CD14-positive monocyte (primary cell): ENCODE measurements around the gene PBX3. TPM values are rescaled to one million over a fixed set of nuclear protein-coding genes. Genes with fewer than 3 reads are reported as not detected.

Experiments used
- DNase-seq, 3 donors: peaks; one replicate each; pipeline ENCODE4 v3.0.0-alpha.2; 2011 to 2022
- H2AFZ ChIP-seq: 2 replicates; pipeline ENCODE4 v1.6.0; 2012; ENCODE audit warnings: mild to moderate bottlenecking, low read depth, low read length, inconsistent platforms; ENCODE audit not compliant: insufficient read depth, poor library complexity, severe bottlenecking
- H3K27ac ChIP-seq, 2 donors: 1 replicate in 1 of 2; 2 replicates in 1 of 2; pipeline ENCODE4 v1.5.1; 2012 to 2013; ENCODE audit warnings: low read length in 2 of 2, control low read depth in 1 of 2, inconsistent platforms in 1 of 2, low read depth in 1 of 2, mild to moderate bottlenecking in 1 of 2
- H3K27me3 ChIP-seq, 2 donors: one replicate each; pipeline versions ENCODE4 v1.6.0 to v1.6.1; 2011 to 2013; ENCODE audit warnings: low read length in 2 of 2; ENCODE audit not compliant: control insufficient read depth in 2 of 2, insufficient read depth in 2 of 2
- H3K36me3 ChIP-seq, 2 donors: replicated peaks in 1 of 2; 1 replicate in 1 of 2; 2 replicates in 1 of 2; pipeline versions ENCODE4 v1.5.1 to v1.6.1; 2012 to 2013; ENCODE audit warnings: low read length in 2 of 2, control low read depth in 1 of 2, inconsistent platforms in 1 of 2, mild to moderate bottlenecking in 1 of 2; ENCODE audit not compliant: insufficient read depth in 2 of 2, control insufficient read depth in 1 of 2
- H3K4me1 ChIP-seq, 2 donors: 1 replicate in 1 of 2; 2 replicates in 1 of 2; pipeline versions ENCODE4 v1.5.1 to v1.6.1; 2012 to 2013; ENCODE audit warnings: low read length in 2 of 2, control low read depth in 1 of 2, inconsistent platforms in 1 of 2, mild to moderate bottlenecking in 1 of 2, moderate library complexity in 1 of 2; ENCODE audit not compliant: insufficient read depth in 2 of 2, control insufficient read depth in 1 of 2
- H3K4me2 ChIP-seq: replicated peaks from 2 replicates; pipeline ENCODE3; 2012; ENCODE audit warnings: low read length, moderate library complexity, mild to moderate bottlenecking; ENCODE audit not compliant: poor library complexity, severe bottlenecking; ENCODE audit errors: extremely low read depth
- H3K4me3 ChIP-seq, 3 experiments: fragments of 200-600 bp in 1 of 3; sonication (generic) in 1 of 3; replicated peaks in 1 of 3; 1 replicate in 2 of 3; 2 replicates in 1 of 3; pipeline ENCODE4 v1.5.1; 2011 to 2013; ENCODE audit warnings: low read length in 3 of 3, mild to moderate bottlenecking in 3 of 3, control low read depth in 2 of 3, low read depth in 2 of 3, inconsistent platforms in 1 of 3, moderate library complexity in 1 of 3
- H3K79me2 ChIP-seq: 2 replicates; pipeline ENCODE4 v1.6.0; 2012; ENCODE audit warnings: mild to moderate bottlenecking, control low read depth, inconsistent platforms, low read length, moderate library complexity; ENCODE audit not compliant: insufficient read depth
- H3K9ac ChIP-seq: 2 replicates; pipeline ENCODE4 v1.6.0; 2017; ENCODE audit warnings: low read length, mild to moderate bottlenecking; ENCODE audit not compliant: insufficient read depth, poor library complexity, severe bottlenecking
- H3K9me3 ChIP-seq, 2 donors: replicated peaks in 1 of 2; 1 replicate in 1 of 2; 2 replicates in 1 of 2; pipeline versions ENCODE4 v1.5.1 to v1.6.1; 2012 to 2013; ENCODE audit warnings: low read length in 2 of 2, control low read depth in 1 of 2; ENCODE audit not compliant: control insufficient read depth in 1 of 2, insufficient read depth in 1 of 2
- H4K20me1 ChIP-seq: 2 replicates; pipeline ENCODE4 v1.6.0; 2012; ENCODE audit warnings: mild to moderate bottlenecking, low read length, control low read depth, moderate library complexity; ENCODE audit not compliant: insufficient read depth
- H3K27ac Mint-ChIP-seq, 7 donors: one replicate each; pipeline ENCODE4 v1.8.0; 2020; ENCODE audit warnings: mild to moderate bottlenecking in 7 of 7, mixed read lengths in 7 of 7, moderate library complexity in 6 of 7, inconsistent platforms in 2 of 7
- H3K27me3 Mint-ChIP-seq, 3 donors: one replicate each; pipeline ENCODE4 v1.8.0; 2021 to 2022; ENCODE audit warnings: low read depth in 3 of 3, mild to moderate bottlenecking in 3 of 3, mixed read lengths in 3 of 3, moderate library complexity in 3 of 3, inconsistent platforms in 1 of 3
- H3K36me3 Mint-ChIP-seq, 2 donors: one replicate each; pipeline ENCODE4 v1.8.0; 2020; ENCODE audit warnings: mixed read lengths in 2 of 2, inconsistent platforms in 1 of 2, mild to moderate bottlenecking in 1 of 2
- H3K4me1 Mint-ChIP-seq: one replicate; pipeline ENCODE4 v1.8.0; 2020; ENCODE audit warnings: mild to moderate bottlenecking, mixed read lengths
- H3K4me3 Mint-ChIP-seq, 2 donors: one replicate each; pipeline ENCODE4 v1.8.0; 2020; ENCODE audit warnings: mild to moderate bottlenecking in 2 of 2, mixed read lengths in 2 of 2, moderate library complexity in 1 of 2
- H3K9me3 Mint-ChIP-seq, 7 donors: one replicate each; pipeline ENCODE4 v1.8.0; 2020 to 2022; ENCODE audit warnings: mixed read lengths in 7 of 7, mild to moderate bottlenecking in 6 of 7, moderate library complexity in 6 of 7, inconsistent platforms in 2 of 7
- CTCF ChIP-seq: fragments of 200-600 bp; IDR thresholded peaks from one replicate; pipeline ENCODE4 v1.8.0; 2022; ENCODE audit warnings: antibody characterized with exemption, mild to moderate bottlenecking
- WGBS: methylation state at CpG from one replicate; pipeline ENCODE4 v1.1.5; 2013; ENCODE audit warnings: missing lambda C conversion rate; ENCODE audit not compliant: insufficient coverage; 5-methylcytosine and 5-hydroxymethylcytosine counted together
- intact Hi-C, 2 donors: fragments of 100-400 bp; cut with micrococcal nuclease; formaldehyde crosslinking; loops; one replicate each; pipeline versions ENCODE4 v1.15.0 to v1.15.1; 2023
- polyA plus RNA-seq, 3 donors: library from polyadenylated mRNA; depleted of rRNA in 1 of 3; unstranded in 2 of 3; stranded (reverse) in 1 of 3; fragments of 300-500 nt in 2 of 3; fragments of >200 nt in 1 of 3; fragmentation: Illumina TruSeq in 2 of 3; gene quantifications; 1 replicate in 2 of 3; 2 replicates in 1 of 3; pipeline ENCODE4 v1.2.3, GENCODE V29; 2012 to 2021

The PBX3 gene
- polyA plus RNA-seq, 3 donors = 6.6 to 22.7 (median 7.1) TPM

- intact Hi-C loops = no loop called here
- H2AFZ ChIP-seq = no peak overlapping the region
- H3K36me3 ChIP-seq = no peaks in the 10 kb centered on the region
- H3K4me2 ChIP-seq = no peak overlapping the region
- Mint-ChIP-seq H3K4me1 (peaks cover 47% of the 10 kb centered on the region), H3K27ac (no peak overlapping the region), H3K4me3 (no peak overlapping the region), H3K36me3 (peaks cover 0 to 6% of the 10 kb centered on the region in 2 donors), H3K9me3 (peaks cover 0 to 3% (median 0%) of the 10 kb centered on the region in 7 donors), H3K27me3 (no peaks in the 10 kb centered on the region)
- peaks cover 3% of the 10 kb centered on the region for H4K20me1 ChIP-seq
- H3K9ac ChIP-seq = no peak overlapping the region
- H3K27me3 ChIP-seq = no peaks in the 10 kb centered on the region
- H3K79me2 ChIP-seq = peaks cover 44% of the 10 kb centered on the region
- 100% methylated on average over 1 of the region's 1 CpG for WGBS
- H3K4me3 ChIP-seq = no peak overlapping the region
- no peaks in the 10 kb centered on the region for H3K9me3 ChIP-seq
- no peak for DNase-seq
- no peak overlapping the region for H3K27ac ChIP-seq
- no peak for TF ChIP-seq CTCF
- H3K4me1 ChIP-seq = peaks cover 14 to 27% of the 10 kb centered on the region in 2 donors
Observed at GRCh38 chr9:125842242-125842641, 95.1 kb downstream of the PBX3 start.

- TF ChIP-seq CTCF = no peak
Observed at GRCh38 chr9:125843646-125844045, 96.5 kb downstream of the PBX3 start.

More at GRCh38 chr9:125843646-125844045, 96.5 kb downstream of the PBX3 start:
- peaks cover 45% of the 10 kb centered on the region for H3K4me1 Mint-ChIP-seq
- H3K79me2 ChIP-seq = peaks cover 54% of the 10 kb centered on the region
- no peak overlapping the region for H3K27ac ChIP-seq
- no peak overlapping the region for H3K4me3 ChIP-seq
- intact Hi-C loops = no loop called here
- H3K27me3 ChIP-seq = no peaks in the 10 kb centered on the region
- H4K20me1 ChIP-seq = peaks cover 3% of the 10 kb centered on the region
- H3K9me3 Mint-ChIP-seq = peaks cover 0 to 3% (median 0%) of the 10 kb centered on the region in 7 donors
- no peak for DNase-seq
- H3K9me3 ChIP-seq = no peaks in the 10 kb centered on the region
- H3K4me1 ChIP-seq = peaks cover 13 to 24% of the 10 kb centered on the region in 2 donors
- no peak overlapping the region for H3K4me3 Mint-ChIP-seq
- H3K36me3 Mint-ChIP-seq = peaks cover 0 to 6% of the 10 kb centered on the region in 2 donors
- H3K4me2 ChIP-seq = no peak overlapping the region
- no peak overlapping the region for H3K27ac Mint-ChIP-seq
- WGBS = 98% methylated on average over 5 of the region's 5 CpGs
- H2AFZ ChIP-seq = no peak overlapping the region
- H3K27me3 Mint-ChIP-seq = no peaks in the 10 kb centered on the region
- H3K36me3 ChIP-seq = no peaks in the 10 kb centered on the region
- no peak overlapping the region for H3K9ac ChIP-seq
